ENCODE data around the gene GPS1. TPM values are rescaled to one million over a fixed set of nuclear protein-coding genes. Genes with fewer than 3 reads are reported as not detected.

Gene GPS1
- total and polyA plus RNA-seq, 2 of the 4 experiments (the other 2 are of a cell fraction): 157 to 181 TPM

DNA sequence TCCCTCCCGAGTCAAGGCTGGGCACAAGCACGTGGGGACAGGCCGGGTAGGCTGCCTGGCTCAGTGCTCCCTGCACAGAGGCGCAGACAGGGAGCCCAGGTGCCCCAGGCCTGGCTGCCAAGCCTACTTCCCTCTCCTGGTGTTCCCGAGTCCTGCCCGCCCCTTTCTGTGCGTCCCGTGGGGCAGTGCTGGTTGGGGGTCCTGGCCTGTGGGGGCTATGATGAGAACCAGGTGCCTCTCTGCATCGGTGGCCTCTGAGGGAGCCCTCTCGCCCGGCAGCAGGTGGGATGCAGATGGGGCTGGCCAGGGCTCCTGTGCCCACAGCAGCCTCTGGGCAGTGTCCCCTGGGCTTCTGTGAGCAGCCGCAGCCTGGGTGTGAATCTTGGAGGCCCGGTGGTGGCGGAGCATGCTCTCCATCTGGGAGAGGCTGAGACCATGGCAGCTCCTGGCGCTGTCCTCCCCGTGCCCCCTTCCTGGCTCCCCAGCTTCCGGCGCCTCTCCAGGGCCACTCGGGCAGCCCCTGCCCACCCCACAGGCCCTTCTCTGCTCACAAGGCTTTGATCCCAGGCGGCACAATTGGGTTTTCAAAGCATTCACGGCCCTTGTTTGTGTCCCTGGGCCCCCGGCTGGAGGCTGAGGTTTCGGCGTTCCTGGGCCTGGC, 36.3 kb upstream of the GPS1 start:
- H3K4me2 ChIP-seq (ENCODE audit: low read depth, low read length): no peak overlapping the region
- POLR2A ChIA-PET (ENCODE audit: unreplicated experiment): no interaction called here
- peaks cover 10% of the 10 kb centered on the region; the same call in 1 of the 2 replicates for H3K36me3 ChIP-seq (ENCODE audit: control insufficient read depth, insufficient read depth, low read length)
- in situ Hi-C loops (cut with MboI; ENCODE audit: low sequenced_read_pairs): loop anchor here (5.0 kb wide), 1 partner anchor 48 kb away; no protein-coding TSS in a partner anchor
- H2BK20ac ChIP-seq (ENCODE audit: low read depth, low read length): no peak overlapping the region
- no peak overlapping the region for H3K56ac ChIP-seq (ENCODE audit: extremely low read depth, insufficient read depth, low read length)
- no TSS peak for BruUV-seq (replicated peaks)
- dilution Hi-C loops (cut with HindIII; ENCODE audit: low sequenced_read_pairs, unreplicated experiment): no loop called here
- peaks cover 0 to 13% of the 10 kb centered on the region in 2 experiments; a peak in 2 of 4 replicates for H3K79me1 ChIP-seq (ENCODE audit: low read depth in 1 of 2, low read length in 2 of 2)
- H3K4me1 ChIP-seq (ENCODE audit: control insufficient read depth, insufficient read depth, low read length): no peaks in the 10 kb centered on the region
- no peak overlapping the region for H2BK15ac ChIP-seq (ENCODE audit: low read depth, low read length)
- H3K23ac ChIP-seq (ENCODE audit: low read depth, low read length): no peak overlapping the region
- no peak overlapping the region for H2BK120ac ChIP-seq (ENCODE audit: low read depth, low read length)
- H3K27ac ChIP-seq (ENCODE audit: insufficient read depth, low read length): no peak overlapping the region
- no peak overlapping the region for H2AFZ ChIP-seq (replicated peaks; ENCODE audit: low read length, poor library complexity)
- no peak overlapping the region for H3K9ac ChIP-seq (ENCODE audit: low read depth, low read length)
- intact Hi-C loops (cut with micrococcal nuclease): no loop called here
- H3K27me3 ChIP-seq (ENCODE audit: control insufficient read depth, insufficient read depth, low read length): no peaks in the 10 kb centered on the region
- H3K9me1 ChIP-seq (ENCODE audit: insufficient read depth, low read length): no peaks in the 10 kb centered on the region
- no peak overlapping the region for H2AK9ac ChIP-seq (replicated peaks; ENCODE audit: low read depth, low read length, poor library complexity)
- WGBS, 2 experiments (ENCODE audit: extremely low coverage in 2 of 2, insufficient read length in 1 of 2): 66% methylated on average over 8 of the region's 24 CpGs; no CpG with 5 or more reads in 1 of the 2 experiments
- no peak overlapping the region for H2AK5ac ChIP-seq (ENCODE audit: low read depth, low read length)
- H2BK5ac ChIP-seq (ENCODE audit: low read depth, low read length, poor library complexity, severe bottlenecking): no peak overlapping the region
- no peak for DNase-seq
- H3K18ac ChIP-seq (ENCODE audit: low read depth, low read length): no peak overlapping the region
- H3K9me3 ChIP-seq (ENCODE audit: control insufficient read depth, insufficient read depth, low read length): no peaks in the 10 kb centered on the region
- H4K20me1 ChIP-seq (ENCODE audit: insufficient read depth, low read length): peaks cover 6% of the 10 kb centered on the region
- H3K4ac ChIP-seq (ENCODE audit: low read depth, low read length): no peak overlapping the region
- H4K91ac ChIP-seq (ENCODE audit: insufficient read depth, low read depth, low read length): no peak overlapping the region
- H4K5ac ChIP-seq (ENCODE audit: low read depth, low read length): no peak overlapping the region
- CTCF ChIA-PET: no interaction called here
- no peak overlapping the region for H4K8ac ChIP-seq (ENCODE audit: low read depth in 2 of 2, low read length in 2 of 2)
- H3K4me3 ChIP-seq (ENCODE audit: insufficient read depth, low read depth, low read length): no peak overlapping the region
- TF ChIP-seq, protein P1, sequence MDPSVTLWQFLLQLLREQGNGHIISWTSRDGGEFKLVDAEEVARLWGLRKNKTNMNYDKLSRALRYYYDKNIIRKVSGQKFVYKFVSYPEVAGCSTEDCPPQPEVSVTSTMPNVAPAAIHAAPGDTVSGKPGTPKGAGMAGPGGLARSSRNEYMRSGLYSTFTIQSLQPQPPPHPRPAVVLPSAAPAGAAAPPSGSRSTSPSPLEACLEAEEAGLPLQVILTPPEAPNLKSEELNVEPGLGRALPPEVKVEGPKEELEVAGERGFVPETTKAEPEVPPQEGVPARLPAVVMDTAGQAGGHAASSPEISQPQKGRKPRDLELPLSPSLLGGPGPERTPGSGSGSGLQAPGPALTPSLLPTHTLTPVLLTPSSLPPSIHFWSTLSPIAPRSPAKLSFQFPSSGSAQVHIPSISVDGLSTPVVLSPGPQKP (IDR thresholded peaks at IDR 0.05; ENCODE audit: borderline replicate concordance, low read depth, low read length): no peak
- TF ChIP-seq BHLHE40 (IDR thresholded peaks at IDR 0.05; ENCODE audit: low read depth, low read length) (no peak), RCOR1 (IDR thresholded peaks at IDR 0.05; ENCODE audit: insufficient replicate concordance, low read length) (no peak), FOS (IDR thresholded peaks at IDR 0.05; ENCODE audit: low read depth, low read length) (no peak), MXI1 (IDR thresholded peaks at IDR 0.05; ENCODE audit: borderline replicate concordance, low read depth, low read length) (no peak), MAFK (IDR thresholded peaks at IDR 0.05; ENCODE audit: low read depth, low read length) (no peak), SMC3 (IDR thresholded peaks at IDR 0.05; ENCODE audit: low read depth, low read length) (no peak), CEBPB (IDR thresholded peaks at IDR 0.05; ENCODE audit: low read depth, low read length) (no peak), RFX5 (IDR thresholded peaks at IDR 0.05; ENCODE audit: low read depth, low read length) (no peak), CTCF (conservative IDR thresholded peaks at IDR 0.05; ENCODE audit: low read depth, low read length) (no peak)
- TF ChIP-seq, protein P2, sequence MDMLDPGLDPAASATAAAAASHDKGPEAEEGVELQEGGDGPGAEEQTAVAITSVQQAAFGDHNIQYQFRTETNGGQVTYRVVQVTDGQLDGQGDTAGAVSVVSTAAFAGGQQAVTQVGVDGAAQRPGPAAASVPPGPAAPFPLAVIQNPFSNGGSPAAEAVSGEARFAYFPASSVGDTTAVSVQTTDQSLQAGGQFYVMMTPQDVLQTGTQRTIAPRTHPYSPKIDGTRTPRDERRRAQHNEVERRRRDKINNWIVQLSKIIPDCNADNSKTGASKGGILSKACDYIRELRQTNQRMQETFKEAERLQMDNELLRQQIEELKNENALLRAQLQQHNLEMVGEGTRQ (IDR thresholded peaks at IDR 0.05; ENCODE audit: low read depth, low read length): no peak
- ATAC-seq (ENCODE audit: low read depth): no peak
- H3K14ac ChIP-seq (replicated peaks; ENCODE audit: low read depth, low read length): no peak overlapping the region

Data from IMR-90 (cell line).